HG03439 (cell line): ENCODE results near the gene PPP2R3B.
"Not testable (repeated sequence)": the region's sequence is repeated elsewhere in the genome, so short reads cannot be mapped to it uniquely, and the experiment has no call there.

Experiments used
- ATAC-seq: cut with Tn5 transposase; IDR thresholded peaks from one replicate; pipeline ENCODE4 v1.9.1; 2021; ENCODE audit warnings: mild to moderate bottlenecking, moderate library complexity; ENCODE audit not compliant: unreplicated experiment

Gene PPP2R3B

DNA sequence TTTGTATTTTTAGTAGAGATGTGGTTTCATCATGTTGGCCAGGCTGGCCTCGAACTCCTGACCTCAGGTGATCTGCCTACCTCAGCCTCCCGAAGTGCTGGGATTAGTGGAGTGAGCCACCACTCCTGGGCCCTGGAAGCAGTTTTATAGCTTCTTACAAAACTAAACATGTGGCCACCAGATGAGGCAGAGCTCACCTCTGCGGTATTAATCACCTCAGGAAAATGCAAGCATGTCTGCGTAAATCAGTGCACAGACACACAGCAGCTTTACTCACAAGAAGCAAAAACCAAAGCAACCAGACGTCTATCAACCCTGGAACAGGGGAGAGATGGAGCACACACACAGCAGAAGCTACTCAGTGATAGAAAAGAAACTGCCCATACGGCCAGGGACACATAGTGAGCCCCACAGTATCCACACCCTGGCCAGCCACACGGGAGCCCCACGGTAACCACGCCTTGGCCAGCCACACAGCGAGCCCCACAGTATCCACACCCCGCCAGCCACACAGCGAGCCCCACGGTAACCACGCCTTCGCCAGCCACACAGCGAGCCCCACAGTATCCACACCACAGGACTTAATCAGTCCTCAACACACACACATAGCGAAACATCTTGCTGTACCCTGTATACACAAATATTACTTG lies 30.2 kb downstream of the PPP2R3B start:
- ATAC-seq: no peak

DNA sequence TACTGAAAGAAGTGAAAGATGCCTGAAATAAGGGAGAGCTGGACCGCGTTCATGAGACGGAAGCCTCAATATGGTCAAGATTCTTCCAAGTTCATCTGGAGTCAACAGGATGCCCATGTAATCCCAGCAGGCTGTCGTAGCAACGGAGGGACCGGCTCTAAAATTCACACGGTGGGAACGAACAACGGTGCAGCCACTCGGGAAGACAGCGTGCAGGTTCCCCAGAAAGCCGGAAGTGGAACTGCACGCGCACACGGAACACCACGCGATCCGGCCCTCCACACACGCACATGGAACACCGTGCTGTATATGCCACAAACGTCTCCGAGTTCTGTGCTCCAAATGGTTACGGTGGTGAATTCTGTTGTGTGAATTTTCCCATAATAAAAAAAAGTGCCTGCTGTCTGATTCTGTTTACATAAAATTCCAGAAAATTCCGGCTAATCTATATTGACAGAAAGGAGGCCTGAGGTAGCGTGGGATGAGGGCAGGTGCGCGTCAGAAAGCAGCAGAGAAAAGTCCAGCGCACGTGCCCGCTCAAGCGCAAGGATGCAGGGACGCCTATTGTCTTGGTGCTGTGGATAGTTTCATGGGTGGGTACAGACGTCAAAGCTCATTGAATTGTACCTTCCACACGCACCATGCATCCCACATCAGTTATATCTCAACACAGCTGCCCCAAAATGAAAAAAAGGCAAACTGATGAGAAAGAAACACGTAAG lies 31.2 kb downstream of the PPP2R3B start:
- no peak for ATAC-seq

DNA sequence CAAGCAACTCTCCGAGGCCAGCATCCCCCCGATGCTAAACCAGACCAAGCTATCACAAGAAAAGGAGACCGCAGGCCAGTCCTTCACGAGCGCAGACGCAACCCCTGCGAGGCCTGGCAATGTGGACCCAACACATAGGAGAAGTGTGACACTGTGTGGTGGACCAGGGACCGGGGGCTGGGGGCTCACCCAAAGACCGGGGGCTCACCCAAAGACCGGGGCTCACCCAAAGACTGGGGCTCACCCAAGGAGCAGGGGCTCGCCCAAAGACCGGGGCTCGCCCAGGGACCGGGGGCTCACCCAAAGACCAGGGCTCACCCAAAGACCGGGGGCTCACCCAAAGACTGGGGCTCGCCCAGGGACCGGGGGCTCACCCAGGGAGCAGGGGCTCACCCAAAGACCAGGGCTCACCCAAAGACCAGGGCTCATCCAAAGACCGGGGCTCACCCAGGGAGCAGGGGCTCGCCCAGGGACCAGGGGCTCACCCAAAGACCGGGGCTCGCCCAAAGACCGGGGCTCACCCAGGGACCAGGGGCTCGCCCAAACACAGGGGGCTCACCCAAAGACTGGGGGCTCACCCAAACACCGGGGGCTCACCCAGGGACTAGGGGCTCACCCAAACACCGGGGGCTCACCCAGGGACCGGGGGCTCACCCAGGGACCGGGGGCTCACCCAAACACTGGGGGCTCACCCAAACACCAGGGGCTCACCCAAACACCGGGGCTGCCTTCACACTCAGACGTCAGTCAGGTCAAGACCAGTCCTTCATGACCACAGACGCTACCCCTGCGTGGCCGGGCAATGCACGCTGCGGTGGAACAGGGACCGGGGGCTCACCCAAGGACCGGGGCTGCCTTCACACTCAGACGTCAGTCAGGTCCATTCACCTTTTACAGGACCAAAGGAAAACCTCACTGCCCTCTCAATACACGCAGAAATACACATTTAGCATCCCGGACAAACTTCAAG lies 32.9 kb downstream of the PPP2R3B start:
- ATAC-seq: no peak

DNA sequence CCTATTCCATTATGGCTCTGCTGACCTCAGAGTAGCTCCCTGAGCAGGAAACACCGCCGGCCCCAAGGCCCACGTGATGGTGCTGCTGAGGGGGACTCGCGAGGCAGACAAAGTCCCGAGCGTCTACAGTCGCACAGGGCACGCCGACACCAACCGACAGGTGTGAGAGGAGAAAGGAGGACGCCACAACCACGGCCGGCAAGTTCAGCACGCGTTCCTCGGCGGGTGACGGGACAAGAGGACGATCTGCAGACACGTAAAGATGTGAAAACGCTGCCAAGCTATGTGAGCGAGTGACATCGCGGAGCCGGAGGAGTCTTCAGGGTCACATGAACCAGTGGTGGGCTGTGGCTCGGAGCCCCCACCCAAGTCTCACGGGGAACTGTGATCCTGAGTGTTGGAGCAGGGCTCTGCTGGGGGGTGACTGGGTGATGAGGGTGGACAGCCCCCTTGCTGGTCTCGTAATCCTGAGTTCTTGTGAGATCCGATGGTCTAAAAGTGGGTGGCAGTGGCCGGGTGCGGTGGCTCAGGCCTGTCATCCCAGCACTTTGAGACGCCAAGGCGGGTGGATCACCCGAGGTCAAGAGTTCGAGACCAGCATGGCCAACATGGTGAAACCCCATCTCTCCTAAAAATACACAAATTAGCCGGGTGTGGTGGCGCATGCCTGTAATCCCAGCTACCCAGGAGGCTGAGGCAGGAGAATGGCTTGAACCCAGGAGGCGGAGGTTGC lies 34.0 kb downstream of the PPP2R3B start:
- ATAC-seq: no peak

DNA sequence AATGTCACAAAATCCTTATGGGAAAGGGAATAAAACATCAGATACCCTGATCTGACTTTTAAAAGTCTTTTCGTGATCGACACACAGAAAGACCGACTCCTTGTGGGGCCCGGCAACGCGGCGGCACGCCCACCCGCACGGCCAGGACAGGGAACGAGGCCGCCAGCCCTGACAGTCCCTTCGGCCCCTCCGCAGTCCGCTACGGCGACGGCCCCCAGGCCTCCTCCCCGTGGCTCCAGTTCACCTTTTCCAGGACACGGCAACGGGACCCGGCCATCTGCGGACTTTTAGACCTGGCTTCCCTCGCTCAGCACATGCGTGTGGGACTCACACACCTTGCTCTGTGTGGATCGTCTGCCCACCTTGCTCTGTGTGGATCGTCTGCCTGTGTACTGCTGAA lies 34.5 kb downstream of the PPP2R3B start:
- no peak for ATAC-seq

DNA sequence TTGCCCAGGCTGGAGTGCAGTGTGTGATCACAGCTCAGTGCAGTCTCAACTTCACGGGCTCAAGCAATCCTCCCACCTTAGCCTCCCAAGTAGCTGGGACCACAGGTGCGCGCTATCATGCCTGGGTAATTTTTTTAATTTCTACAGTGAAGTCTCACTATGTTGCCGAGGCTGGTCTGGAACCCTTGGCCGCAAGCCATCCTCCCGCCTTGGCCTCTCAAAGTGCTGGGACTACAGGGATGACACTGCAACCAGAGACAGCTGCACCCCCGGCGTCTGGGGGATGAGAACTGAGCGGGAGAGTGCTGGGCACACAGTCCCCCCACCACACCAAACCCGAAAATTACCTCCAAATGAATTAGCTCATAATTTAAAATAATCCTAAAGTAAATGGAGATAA lies 35.0 kb downstream of the PPP2R3B start:
- ATAC-seq: no peak

DNA sequence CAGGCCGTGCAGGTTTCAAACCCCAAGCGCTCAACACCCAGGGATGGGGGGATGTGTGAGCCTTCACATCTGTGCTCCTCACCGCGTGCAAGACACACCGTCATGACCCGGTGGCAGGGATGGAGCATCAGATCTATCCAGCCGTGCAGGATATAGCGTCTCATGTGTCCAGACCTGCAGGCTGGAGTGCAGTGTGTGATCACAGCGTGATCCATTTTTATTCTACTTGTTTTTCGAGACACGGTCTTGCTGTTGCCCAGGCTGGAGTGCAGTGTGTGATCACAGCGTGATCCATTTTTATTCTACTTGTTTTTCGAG lies 35.4 kb downstream of the PPP2R3B start:
- not testable (repeated sequence) for ATAC-seq

DNA sequence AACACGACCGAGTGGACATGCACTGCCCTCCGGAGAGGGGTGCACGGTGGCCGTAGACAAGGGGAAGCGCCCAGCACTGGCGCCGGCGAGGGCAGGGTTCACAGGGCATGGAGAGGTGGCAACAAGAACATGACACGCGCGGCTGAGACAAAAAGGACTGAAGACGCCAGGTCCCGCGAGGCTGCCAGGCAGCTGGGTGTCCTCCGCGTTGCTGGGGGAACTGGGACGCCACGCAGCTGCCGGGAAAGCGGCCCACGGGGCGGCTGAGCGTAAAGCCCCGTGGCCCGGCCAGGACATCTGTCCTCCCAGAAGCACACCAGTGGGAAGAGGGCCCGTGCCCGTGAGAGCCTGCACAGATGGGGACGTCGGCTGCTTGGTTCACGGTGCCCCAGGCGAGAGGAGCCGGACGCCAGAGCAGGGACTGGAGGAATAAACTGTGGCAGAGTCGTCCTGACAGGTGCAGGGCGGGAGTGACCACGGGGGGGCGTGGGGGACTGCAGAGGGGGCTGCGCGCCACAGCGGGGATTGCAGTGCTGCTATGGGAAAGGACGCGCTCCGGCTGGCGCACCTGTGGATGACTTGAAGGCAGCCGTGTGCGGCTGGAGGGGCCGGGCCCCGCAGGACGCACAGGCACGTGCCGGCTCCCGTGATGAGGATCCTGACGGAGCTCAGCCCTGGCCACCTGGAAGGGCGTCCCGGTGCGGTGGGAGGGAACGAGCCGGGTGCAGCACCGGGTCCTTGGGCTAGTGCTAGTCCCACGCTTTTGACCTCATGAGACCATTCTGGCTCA lies 36.0 kb downstream of the PPP2R3B start:
- ATAC-seq: no peak

DNA sequence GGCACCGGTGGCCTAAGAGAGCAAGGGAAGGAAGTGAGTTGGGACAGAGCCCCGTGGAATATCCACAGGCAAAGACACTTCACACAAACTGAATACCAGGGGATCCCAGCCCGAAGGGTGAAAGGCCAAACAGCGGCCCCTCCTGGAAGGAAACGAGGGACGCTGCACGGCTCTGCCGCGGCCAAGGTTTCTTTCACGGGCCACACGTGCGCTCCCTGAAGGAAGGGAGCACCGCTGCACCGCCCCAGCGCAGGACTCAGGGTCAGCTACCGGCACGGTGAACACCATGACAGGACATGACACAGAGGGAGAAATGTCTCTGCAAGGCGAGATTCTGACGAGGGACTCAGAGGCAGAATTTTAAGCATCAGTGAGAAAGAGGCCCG lies 36.6 kb downstream of the PPP2R3B start:
- no peak for ATAC-seq

DNA sequence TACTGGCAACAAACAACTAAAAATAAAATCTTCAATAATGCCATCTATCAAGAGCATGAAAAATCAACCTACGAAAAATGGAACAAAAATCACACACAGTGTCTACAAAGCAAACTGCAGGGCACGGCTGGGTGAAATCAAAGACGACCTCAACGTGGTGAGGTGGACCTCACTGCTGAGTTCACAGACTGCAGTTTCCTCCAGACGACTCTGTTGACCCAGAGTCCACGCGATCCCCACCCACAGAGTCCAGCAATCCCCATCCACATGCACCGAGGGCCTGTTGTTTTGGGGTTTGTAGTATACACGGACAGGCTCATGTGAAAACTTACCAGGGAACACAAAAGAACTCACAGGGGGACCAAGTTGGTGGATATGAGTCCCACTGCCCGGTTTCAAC lies 37.0 kb downstream of the PPP2R3B start:
- ATAC-seq: no peak

DNA sequence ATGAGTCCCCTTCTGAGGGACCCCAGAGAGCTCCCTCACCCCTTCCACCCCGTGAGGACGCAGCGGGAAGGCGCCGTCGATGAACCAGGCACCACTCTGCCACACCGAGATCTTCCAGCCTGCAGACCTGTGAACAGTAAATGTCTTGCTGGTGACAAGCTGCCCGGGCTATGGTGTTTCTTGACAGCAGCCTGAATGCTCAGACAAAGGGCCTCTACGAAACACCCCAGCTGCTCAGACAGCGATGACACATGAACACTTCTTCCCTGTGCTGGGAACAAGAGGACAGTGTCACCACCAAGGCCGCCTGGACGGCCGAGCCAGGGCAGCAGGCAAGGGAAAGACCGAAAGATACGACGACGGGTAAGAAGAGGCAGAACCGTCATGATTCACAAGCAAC lies 37.5 kb downstream of the PPP2R3B start:
- ATAC-seq: no peak

DNA sequence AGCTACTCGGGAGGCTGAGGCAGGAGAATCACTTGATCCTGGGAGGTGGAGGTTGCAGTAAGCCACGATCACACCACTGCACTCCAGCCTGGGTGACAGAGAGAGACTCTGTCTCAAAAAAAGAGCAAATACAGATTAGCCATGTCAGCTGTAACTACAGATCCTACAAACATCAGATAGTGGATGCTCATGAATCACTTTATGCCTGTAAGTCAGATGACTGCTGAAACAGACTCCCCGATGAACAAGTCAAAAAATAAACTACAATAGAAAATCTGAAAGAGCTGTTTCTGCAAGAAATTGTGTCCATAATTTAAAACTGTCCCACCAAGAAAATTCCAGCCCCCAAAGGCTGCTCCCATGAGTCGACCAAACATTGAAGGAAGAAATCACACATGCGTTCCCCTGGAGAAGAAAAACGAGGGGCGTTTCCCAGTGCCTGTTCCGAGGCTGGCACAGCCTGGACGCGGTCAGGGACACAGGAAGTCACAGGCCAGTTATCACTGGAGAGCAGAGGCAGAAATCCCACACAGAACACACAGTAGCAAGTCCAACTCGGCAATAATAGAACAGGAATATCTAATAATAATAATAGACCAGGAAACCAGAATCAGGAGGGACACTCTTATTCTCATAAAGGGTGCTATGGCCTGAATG lies 38.1 kb downstream of the PPP2R3B start:
- no peak for ATAC-seq

DNA sequence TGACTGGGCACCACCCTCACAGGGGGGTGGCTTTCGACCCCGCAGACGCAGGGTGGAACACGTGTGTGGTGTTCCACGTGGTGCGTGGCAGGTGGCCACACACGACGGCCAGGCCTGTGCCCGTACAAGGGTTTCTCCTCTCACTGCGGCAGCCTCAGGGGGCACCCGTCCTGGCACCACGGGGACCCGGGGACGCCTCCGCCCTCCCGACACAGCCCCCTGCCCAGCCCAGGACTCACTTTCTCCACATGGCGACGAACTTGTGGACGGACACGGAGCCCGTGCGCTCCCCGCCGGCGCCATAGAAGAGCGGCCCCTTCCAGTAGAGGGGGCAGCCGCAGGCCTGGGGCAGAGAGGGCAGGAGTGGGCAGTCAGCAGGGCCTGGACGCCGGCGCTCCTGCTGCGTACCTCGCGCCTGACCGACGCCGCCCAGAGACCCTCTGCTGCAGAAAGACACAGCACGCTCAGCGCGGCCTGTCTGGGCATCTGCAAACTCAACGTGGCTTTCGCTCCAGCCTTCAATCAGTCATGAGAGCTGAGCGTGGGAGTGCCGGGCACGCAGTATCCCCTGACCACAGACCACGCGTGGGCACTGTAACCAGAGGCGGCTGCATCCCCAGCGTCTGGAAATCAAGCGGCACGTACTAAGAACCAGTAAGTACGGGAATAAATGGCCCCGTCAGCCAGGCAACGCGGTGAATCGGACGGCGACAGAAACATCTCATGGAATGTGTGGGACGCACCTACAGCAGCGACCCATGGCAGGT lies 39.2 kb downstream of the PPP2R3B start:
- ATAC-seq: no peak

DNA sequence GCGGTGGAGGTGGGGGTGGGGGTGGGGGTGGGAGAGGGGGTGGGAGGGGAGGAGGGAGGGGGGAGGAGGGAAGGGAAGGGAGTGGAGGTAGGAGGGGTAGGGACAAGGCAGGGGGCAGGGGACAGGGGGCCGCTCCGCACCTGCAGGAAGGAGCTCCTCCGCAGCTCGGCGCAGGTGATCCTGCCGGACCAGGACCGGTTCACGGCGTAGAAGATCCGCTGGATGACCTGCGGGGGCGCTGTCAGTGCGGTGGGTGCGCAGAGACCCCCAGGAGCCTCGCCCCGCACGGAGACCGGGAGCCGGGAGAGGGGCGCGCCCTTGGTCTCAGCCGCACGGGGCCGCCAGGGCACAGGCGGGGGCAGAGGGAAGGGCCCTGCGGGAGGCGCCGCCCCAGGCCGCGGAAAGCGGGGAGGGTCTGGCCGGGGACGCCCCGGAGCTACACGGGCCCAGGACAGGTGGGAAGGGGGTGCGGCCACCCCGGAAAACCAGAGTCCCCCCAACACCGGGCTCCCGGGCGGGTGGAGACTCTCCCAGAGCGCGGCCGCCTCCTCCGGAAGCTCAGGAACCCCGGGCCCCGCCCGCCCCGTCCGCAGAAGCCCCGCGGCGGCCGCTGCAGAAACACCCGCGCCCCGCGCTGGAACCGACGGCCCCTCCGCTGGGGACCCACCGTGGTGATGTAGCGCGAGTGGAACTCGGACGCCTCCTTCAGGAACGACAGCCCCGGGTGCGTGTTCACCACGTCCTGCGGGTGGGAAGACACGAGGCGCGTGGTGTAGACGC lies 40.5 kb downstream of the PPP2R3B start:
- no peak for ATAC-seq

DNA sequence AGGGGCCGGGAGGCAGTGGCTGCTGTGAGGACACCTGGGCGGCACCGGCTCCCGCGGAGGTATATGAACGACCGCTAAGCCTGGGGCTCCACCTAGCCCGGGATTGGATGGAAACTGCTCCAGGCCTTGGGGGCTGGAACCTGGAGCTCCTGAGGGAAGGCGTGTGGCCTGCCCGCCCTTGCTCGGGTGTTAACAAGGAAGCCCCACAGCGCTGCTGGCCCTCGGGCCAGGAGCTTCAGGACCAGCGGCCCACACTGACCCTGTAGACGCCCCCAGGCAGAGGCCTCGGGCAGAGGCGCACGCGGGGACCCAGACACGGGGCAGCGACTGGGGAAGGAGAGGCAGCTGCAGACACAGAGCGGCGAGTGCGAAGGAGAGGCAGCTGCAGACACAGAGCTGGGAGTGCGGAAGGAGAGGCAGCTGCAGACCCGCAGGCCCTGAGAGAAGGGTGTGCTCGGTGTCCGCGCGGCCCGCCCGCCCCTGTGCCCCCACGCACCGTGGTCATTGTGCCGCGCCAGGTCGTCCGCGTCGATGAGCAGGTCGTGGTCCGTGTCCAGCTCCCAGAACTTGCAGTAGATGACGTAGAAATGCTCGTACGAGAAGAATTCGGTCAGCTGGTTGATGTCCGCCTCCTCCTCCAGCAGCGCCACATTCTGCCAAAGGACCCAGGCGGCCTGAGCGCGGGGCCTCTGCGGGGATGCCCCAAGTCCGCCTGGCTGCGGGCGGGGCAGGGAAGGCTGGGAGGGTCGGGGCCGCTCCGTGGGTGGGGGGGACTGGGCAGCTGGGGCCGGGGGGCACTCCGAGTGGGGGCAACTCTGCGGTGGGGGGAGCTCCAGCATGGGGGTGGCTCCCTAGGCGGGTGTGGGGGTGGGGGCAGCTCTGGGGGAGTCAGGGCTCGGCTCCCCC lies 41.4 kb downstream of the PPP2R3B start:
- ATAC-seq: no peak

DNA sequence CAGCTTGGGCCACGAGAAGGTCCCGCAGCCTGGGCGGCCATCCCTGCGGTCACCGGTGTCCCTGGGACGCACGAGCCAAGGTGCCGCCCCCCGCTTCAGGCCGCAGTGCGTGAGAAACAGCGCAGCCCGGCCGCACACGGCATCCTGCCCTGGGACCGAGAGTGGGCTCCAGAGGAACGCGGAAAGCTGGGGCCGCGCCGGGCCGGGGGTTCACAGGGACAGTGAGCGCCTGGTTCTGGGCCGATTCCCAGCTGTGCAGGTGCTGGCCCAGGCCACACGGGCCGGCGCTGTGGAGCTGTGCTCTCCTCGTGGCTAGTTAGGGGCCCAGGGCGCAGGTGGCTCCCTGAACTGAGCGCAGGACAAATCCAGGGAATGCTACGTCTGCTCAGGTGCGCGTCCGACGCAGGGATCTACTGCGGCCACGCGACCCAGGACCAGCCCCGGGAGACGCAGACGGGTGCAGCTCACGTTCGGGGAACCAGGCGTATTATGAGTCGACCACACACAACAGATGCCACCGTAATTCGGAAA lies 42.3 kb downstream of the PPP2R3B start:
- ATAC-seq: no peak

DNA sequence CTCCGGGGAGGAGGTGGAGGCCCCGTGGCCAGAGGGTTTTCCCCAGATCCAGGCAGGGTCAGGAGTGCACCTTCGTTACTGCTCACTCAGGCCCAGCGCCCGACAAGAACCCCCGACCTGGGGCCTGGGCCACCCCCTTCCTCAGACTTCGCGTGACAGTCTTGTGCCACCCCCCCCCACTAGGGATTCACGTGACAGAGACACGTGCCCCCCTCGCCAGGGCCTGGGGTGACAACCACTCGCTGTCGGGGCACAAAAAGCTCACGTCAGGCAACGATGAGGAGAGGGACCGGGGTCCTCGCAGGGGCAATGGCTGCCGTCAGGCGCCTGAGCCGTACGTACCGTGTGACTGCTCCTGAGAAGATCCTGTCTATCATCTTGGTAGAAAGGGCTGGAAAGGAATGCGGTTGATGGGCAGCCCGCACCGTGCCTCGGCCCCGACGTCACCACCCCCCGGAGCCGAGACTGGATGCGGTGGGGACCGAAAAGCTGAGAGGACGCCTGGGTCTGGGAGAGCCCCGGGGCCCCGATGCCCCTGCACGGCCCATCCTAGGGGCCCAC lies 45.1 kb downstream of the PPP2R3B start:
- ATAC-seq: no peak
